GM19328 (cell line): ENCODE measurements around the gene SLC35D3.
"Not testable (repeated sequence)": the region's sequence is repeated elsewhere in the genome, so short reads cannot be mapped to it uniquely, and the experiment has no call there.

Experiments
- ATAC-seq: cut with Tn5 transposase; IDR thresholded peaks from one replicate; pipeline ENCODE4 v1.9.1; 2021; ENCODE audit warnings: mild to moderate bottlenecking, moderate library complexity; ENCODE audit not compliant: unreplicated experiment

The SLC35D3 gene

GRCh38 chr6:136921936-136922684 is at the start of gene SLC35D3:
SLC35D3 (plus strand) TSS chr6:136922301; CDS start chr6:136922429, 128 bp downstream.
- ATAC-seq = no peak

- no peak for ATAC-seq
These were observed 48.4 kb upstream of the SLC35D3 start for GRCh38 chr6:136873748-136874147.

- ATAC-seq = not testable (repeated sequence)
These were observed 45.6 kb upstream of the SLC35D3 start for GRCh38 chr6:136876469-136876868.

GRCh38 chr6:136880748-136881460 is 41.2 kb upstream of the SLC35D3 start:
- no peak for ATAC-seq

- ATAC-seq = no peak
These were observed 36.0 kb upstream of the SLC35D3 start for GRCh38 chr6:136886091-136886490.

GRCh38 chr6:136887953-136888352 is 34.1 kb upstream of the SLC35D3 start:
- no peak for ATAC-seq

- no peak for ATAC-seq
These were observed 32.6 kb upstream of the SLC35D3 start for GRCh38 chr6:136889271-136890193.

- ATAC-seq = no peak
These were observed 31.8 kb upstream of the SLC35D3 start for GRCh38 chr6:136890194-136890839.

GRCh38 chr6:136890986-136891385 is 31.1 kb upstream of the SLC35D3 start:
- no peak for ATAC-seq

- no peak for ATAC-seq
These were observed 28.9 kb upstream of the SLC35D3 start for GRCh38 chr6:136893187-136893586.

GRCh38 chr6:136895901-136896300 is 26.2 kb upstream of the SLC35D3 start:
- no peak for ATAC-seq

- ATAC-seq = no peak
These were observed 25.0 kb upstream of the SLC35D3 start for GRCh38 chr6:136897071-136897470.

GRCh38 chr6:136901212-136901784 is 20.8 kb upstream of the SLC35D3 start:
- ATAC-seq = no peak

- not testable (repeated sequence) for ATAC-seq
These were observed 17.6 kb upstream of the SLC35D3 start for GRCh38 chr6:136904477-136904876.

- no peak for ATAC-seq
These were observed 7.2 kb upstream of the SLC35D3 start for GRCh38 chr6:136914947-136915346.

GRCh38 chr6:136918706-136919105 is 3.4 kb upstream of the SLC35D3 start:
- no peak for ATAC-seq

- ATAC-seq = no peak
These were observed 1.9 kb upstream of the SLC35D3 start for GRCh38 chr6:136920216-136920615.

- ATAC-seq = no peak
These were observed 1.3 kb upstream of the SLC35D3 start for GRCh38 chr6:136920671-136921380.

GRCh38 chr6:136921381-136921935 is 643 bp upstream of the SLC35D3 start:
- no peak for ATAC-seq

- no peak for ATAC-seq
These were observed 545 bp downstream of the SLC35D3 start for GRCh38 chr6:136922685-136923006.
